GM04504 (cell line): ENCODE measurements around the gene SETBP1.

Source experiments
- DNase-seq: peaks from one replicate; pipeline ENCODE4 v3.0.0-alpha.2; 2012; ENCODE audit warnings: low read depth

Gene SETBP1

GRCh38 chr18:44679056-44679913 lies 1.4 kb upstream of the SETBP1 start:
- peak; percentile 71 for DNase-seq

GRCh38 chr18:44679914-44680272 lies 795 bp upstream of the SETBP1 start:
- DNase-seq, result no peak

- no peak for DNase-seq
These were observed 635 bp downstream of the SETBP1 start for GRCh38 chr18:44681076-44681970.

- DNase-seq, result no peak
These were observed 1.6 kb downstream of the SETBP1 start for GRCh38 chr18:44682201-44682870.

- DNase-seq, result no peak
These were observed 2.2 kb downstream of the SETBP1 start for GRCh38 chr18:44682871-44683221.

GRCh38 chr18:44683556-44683955 lies 2.9 kb downstream of the SETBP1 start:
- no peak for DNase-seq

GRCh38 chr18:44685296-44685695 lies 4.6 kb downstream of the SETBP1 start:
- no peak for DNase-seq

GRCh38 chr18:44686156-44686555 lies 5.5 kb downstream of the SETBP1 start:
- no peak for DNase-seq

GRCh38 chr18:44687421-44687820 lies 6.7 kb downstream of the SETBP1 start:
- no peak for DNase-seq

- no peak for DNase-seq
These were observed 9.0 kb downstream of the SETBP1 start for GRCh38 chr18:44689736-44690135.

- no peak for DNase-seq
These were observed 10.6 kb downstream of the SETBP1 start for GRCh38 chr18:44691148-44691925.

- DNase-seq, result no peak
These were observed 12.5 kb downstream of the SETBP1 start for GRCh38 chr18:44693030-44693784.

- no peak for DNase-seq
These were observed 14.8 kb downstream of the SETBP1 start for GRCh38 chr18:44695503-44695902.

- DNase-seq, result no peak
These were observed 16.2 kb downstream of the SETBP1 start for GRCh38 chr18:44696892-44697291.

- DNase-seq, result no peak
These were observed 16.6 kb downstream of the SETBP1 start for GRCh38 chr18:44697315-44697714.

- no peak for DNase-seq
These were observed 17.8 kb downstream of the SETBP1 start for GRCh38 chr18:44698518-44698917.

GRCh38 chr18:44699572-44700261 lies 19.0 kb downstream of the SETBP1 start:
- no peak for DNase-seq

- DNase-seq, result no peak
These were observed 20.0 kb downstream of the SETBP1 start for GRCh38 chr18:44700652-44701051.

- DNase-seq, result no peak
These were observed 20.5 kb downstream of the SETBP1 start for GRCh38 chr18:44701227-44701626.

GRCh38 chr18:44702594-44702993 lies 21.9 kb downstream of the SETBP1 start:
- DNase-seq, result no peak
